Activated T-cell treated with anti-CD3 and anti-CD28 coated beads, Interleukin-2, amount 50 U/mL, for 72 hours (primary cell): Measurements from ENCODE around the gene PRG3. TPM values are rescaled to one million over a fixed set of nuclear protein-coding genes. Genes with fewer than 3 reads are reported as not detected.

Experiments
- ATAC-seq, 2 donors: fragments of 150-1000 bp; cut with Tn5 transposase; replicated peaks in 1 of 2; 2 replicates each; pipeline ENCODE4 v1.10.0; 2021; ENCODE audit warnings: moderate library complexity in 2 of 2, mild to moderate bottlenecking in 1 of 2
- DNase-seq, 2 donors: peaks; one replicate each; pipeline ENCODE4 v3.0.0; 2021 to 2022; ENCODE audit warnings: mixed read lengths in 1 of 2
- H3K27ac Mint-ChIP-seq: one replicate; pipeline ENCODE4 v1.8.0; 2022; ENCODE audit warnings: mild to moderate bottlenecking, moderate library complexity, mixed read lengths
- H3K27me3 Mint-ChIP-seq: one replicate; pipeline ENCODE4 v1.8.0; 2022; ENCODE audit warnings: low read depth, mixed read lengths
- H3K36me3 Mint-ChIP-seq, 2 donors: one replicate each; pipeline ENCODE4 v1.8.0; 2022; ENCODE audit warnings: mixed read lengths in 2 of 2, mild to moderate bottlenecking in 1 of 2; ENCODE audit not compliant: insufficient read depth in 2 of 2
- H3K4me1 Mint-ChIP-seq: one replicate; pipeline ENCODE4 v1.8.0; 2022; ENCODE audit warnings: low read depth, mixed read lengths
- H3K4me3 Mint-ChIP-seq, 2 donors: one replicate each; pipeline ENCODE4 v1.8.0; 2022; ENCODE audit warnings: mild to moderate bottlenecking in 2 of 2, mixed read lengths in 2 of 2, moderate library complexity in 2 of 2
- H3K9me3 Mint-ChIP-seq, 2 donors: one replicate each; pipeline ENCODE4 v1.8.0; 2022; ENCODE audit warnings: mixed read lengths in 2 of 2
- total RNA-seq, 2 donors: library from RNA; stranded (reverse); gene quantifications; one replicate each; pipeline ENCODE4 v1.2.3, GENCODE V29; 2022

The PRG3 gene
- total RNA-seq, 2 donors from 2014 or later = not detected

DNA sequence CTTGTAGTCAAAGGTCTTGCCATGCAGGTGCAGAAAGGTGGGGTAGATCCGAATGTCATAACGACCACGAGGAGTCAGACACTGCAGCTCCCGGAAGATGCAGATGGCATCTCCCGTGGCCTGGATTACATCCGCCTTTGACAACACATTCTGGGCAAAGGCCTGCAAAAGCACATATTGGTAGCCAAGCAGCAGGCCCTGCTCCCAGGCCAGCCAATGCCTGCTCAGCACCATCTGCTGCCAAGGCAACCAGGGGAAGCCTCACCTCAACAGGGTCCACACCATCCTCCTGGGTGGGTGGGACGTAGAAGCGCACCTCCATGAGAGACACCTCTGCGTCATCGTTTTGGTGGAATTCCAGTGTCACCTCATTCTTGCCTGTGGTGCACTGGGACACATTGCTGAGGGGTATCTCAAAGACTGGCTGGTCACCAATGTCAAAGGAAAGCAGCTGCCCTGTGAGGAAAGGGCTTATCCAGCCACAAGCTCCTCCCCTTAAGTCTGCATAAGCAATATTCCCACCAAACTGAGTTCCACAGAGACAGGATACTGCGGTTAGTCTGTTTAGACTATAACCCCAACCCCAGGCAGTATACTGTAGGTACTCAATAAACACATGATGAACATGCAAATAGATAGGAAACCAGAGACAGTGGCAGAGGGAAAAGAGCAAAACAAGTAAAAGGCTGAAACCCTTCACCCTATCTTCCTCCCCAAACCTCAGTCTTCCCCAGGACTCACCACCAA lies 48.1 kb downstream of the PRG3 start:
- DNase-seq (no peak), ATAC-seq (no peak)
- no peak overlapping the region for H3K4me3 Mint-ChIP-seq
- no peaks in the 10 kb centered on the region for H3K27me3 Mint-ChIP-seq
- H3K9me3 Mint-ChIP-seq = no peaks in the 10 kb centered on the region
- no peak overlapping the region for H3K27ac Mint-ChIP-seq
- peaks cover 23 to 43% of the 10 kb centered on the region in 2 donors for H3K36me3 Mint-ChIP-seq
- H3K4me1 Mint-ChIP-seq = peaks cover 67% of the 10 kb centered on the region

DNA sequence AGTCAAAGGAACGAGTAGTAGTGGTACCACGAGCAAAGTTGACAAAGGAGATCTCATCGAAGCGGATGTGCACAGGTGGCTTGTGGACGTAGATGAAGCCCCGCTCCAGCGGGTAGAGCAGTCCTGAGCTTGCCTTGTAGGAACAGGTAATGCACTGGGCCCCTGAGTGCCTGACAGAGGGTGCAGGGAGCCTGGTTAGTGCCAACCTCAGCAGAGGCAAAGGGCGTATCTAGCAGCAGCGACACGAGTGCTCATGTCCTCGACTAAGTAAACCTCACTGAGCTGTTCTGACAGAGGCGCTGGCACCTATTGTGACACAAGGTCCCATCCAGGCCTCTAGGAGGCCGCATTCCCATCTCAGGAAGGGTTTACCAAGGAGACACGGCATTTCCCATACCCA lies 49.2 kb downstream of the PRG3 start:
- DNase-seq = no peak
- peaks cover 69% of the 10 kb centered on the region for H3K4me1 Mint-ChIP-seq

DNA sequence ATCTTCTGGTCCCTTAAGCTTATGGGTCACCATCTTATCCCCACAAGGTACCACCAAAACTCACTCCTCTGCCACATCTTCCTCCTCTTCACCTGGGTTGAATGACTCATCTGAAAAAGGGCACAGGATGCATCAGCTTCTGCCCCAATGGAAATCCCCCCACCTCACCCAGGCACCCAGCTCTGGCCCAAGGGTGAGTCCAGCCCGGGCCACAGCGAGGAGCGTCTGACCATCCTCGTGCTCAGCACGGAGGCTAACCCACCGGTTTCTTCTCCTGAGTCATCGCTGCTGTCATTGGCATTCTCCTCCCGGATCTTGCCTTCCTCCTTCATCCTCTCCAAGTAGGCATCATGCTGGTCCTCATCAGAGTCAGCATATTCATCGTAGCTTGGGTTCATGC lies 50.9 kb downstream of the PRG3 start:
- peak overlapping the region; percentile 37 to 40 for H3K4me3 Mint-ChIP-seq
- DNase-seq (peak; percentile 43 to 49), ATAC-seq (peak; percentile 55 to 64)
- H3K27ac Mint-ChIP-seq = peak overlapping the region; percentile 80
- no peaks in the 10 kb centered on the region for H3K9me3 Mint-ChIP-seq
- peaks cover 75% of the 10 kb centered on the region for H3K4me1 Mint-ChIP-seq
- H3K27me3 Mint-ChIP-seq = no peaks in the 10 kb centered on the region
- peaks cover 31 to 63% of the 10 kb centered on the region in 2 donors for H3K36me3 Mint-ChIP-seq

More for the DNA sequence above, 49.2 kb downstream of the PRG3 start:
- H3K9me3 Mint-ChIP-seq = no peaks in the 10 kb centered on the region
- H3K4me3 Mint-ChIP-seq = no peak overlapping the region
- no peaks in the 10 kb centered on the region for H3K27me3 Mint-ChIP-seq
- H3K27ac Mint-ChIP-seq = no peak overlapping the region
- no peak for ATAC-seq
- peaks cover 29 to 54% of the 10 kb centered on the region in 2 donors for H3K36me3 Mint-ChIP-seq

DNA sequence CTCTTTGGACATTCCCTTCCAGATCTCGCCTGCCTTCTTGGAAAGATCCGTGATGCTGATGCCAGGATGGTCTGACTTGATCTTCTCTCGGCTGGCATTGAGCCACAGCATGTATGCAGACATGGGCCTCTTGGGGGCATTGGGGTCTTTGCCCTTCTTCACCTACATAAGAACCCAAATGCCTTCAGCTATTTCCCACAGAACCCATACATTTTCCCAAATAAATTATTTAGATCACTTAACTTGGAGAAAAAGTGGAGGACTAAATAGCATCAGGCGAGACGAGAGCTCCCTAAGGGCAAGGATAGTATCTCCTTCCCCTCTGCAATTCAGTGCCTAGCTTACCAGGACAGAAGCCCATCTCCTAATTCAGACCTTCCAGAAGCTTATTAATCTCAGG lies 53.2 kb downstream of the PRG3 start:
- Mint-ChIP-seq H3K27ac (no peak overlapping the region), H3K9me3 (no peaks in the 10 kb centered on the region), H3K36me3 (peaks cover 25 to 54% of the 10 kb centered on the region in 2 donors), H3K27me3 (no peaks in the 10 kb centered on the region), H3K4me1 (peaks cover 61% of the 10 kb centered on the region), H3K4me3 (no peak overlapping the region)
- DNase-seq (no peak), ATAC-seq (no peak)

Other genes starting within 250 kb of the PRG3 start
- gene LRRC55, start 199.2 kb downstream of the PRG3 start, total RNA-seq = not detected
- gene APLNR, start 143.9 kb downstream of the PRG3 start, total RNA-seq = not detected
- gene TNKS1BP1, start 56.2 kb downstream of the PRG3 start, total RNA-seq = 10 to 100 TPM; 16.9 to 23.8 TPM
- 100 to 1,000 TPM; 213 to 254 TPM for gene SSRP1, start 45.3 kb downstream of the PRG3 start, total RNA-seq
- not detected for gene P2RX3, start 42.8 kb downstream of the PRG3 start, total RNA-seq
- 1 to 10 TPM; 3.9 to 5.2 TPM for gene PRG2, start 9.5 kb upstream of the PRG3 start, total RNA-seq
- 100 to 1,000 TPM; 159 to 169 TPM for gene SLC43A3, start 46.0 kb upstream of the PRG3 start, total RNA-seq
- gene RTN4RL2, start 79.4 kb upstream of the PRG3 start, total RNA-seq = 1 to 10 TPM in 1 of 2 donors, under 1 TPM in 1; 0.97 to 1.1 TPM
- gene SLC43A1, start 134.6 kb upstream of the PRG3 start, total RNA-seq = 10 to 100 TPM; 43.6 to 53.9 TPM
- gene TIMM10, start 149.6 kb upstream of the PRG3 start, total RNA-seq = 100 to 1,000 TPM; 106 to 107 TPM
- gene SMTNL1, start 156.4 kb upstream of the PRG3 start, total RNA-seq = not detected
- 100 to 1,000 TPM; 144 to 180 TPM for gene UBE2L6, start 186.5 kb upstream of the PRG3 start, total RNA-seq
- not detected for gene SERPING1, start 216.5 kb upstream of the PRG3 start, total RNA-seq